Mucosa of stomach (tissue), 1 donor: ENCODE data around the gene SUPT6H.
A peak's percentile ranks its signal among the peaks of the same experiment; 100 is the strongest.
"Not testable (repeated sequence)": the region's sequence is repeated elsewhere in the genome, so short reads cannot be mapped to it uniquely, and the experiment has no call there.

ENCODE experiments used
- H3K27me3 ChIP-seq: one replicate; pipeline ENCODE4 v1.7.0; 2013; ENCODE audit warnings: mild to moderate bottlenecking, low read length; ENCODE audit not compliant: control insufficient read depth, insufficient read depth
- H3K36me3 ChIP-seq: one replicate; pipeline ENCODE4 v1.7.0; 2013; ENCODE audit warnings: low read length; ENCODE audit not compliant: control insufficient read depth, insufficient read depth
- H3K4me1 ChIP-seq: one replicate; pipeline ENCODE4 v1.7.0; 2013; ENCODE audit warnings: mild to moderate bottlenecking, low read length; ENCODE audit not compliant: control insufficient read depth, insufficient read depth
- H3K4me3 ChIP-seq: one replicate; pipeline ENCODE4 v1.7.0; 2013; ENCODE audit warnings: low read length
- H3K9ac ChIP-seq: one replicate; pipeline ENCODE4 v1.7.0; 2013; ENCODE audit warnings: mild to moderate bottlenecking, low read length, moderate library complexity
- H3K9me3 ChIP-seq: one replicate; pipeline ENCODE4 v1.7.0; 2013; ENCODE audit warnings: mild to moderate bottlenecking, low read length, moderate library complexity; ENCODE audit not compliant: control insufficient read depth
- donor health status: Pancreatic carcinoma.

Gene SUPT6H

GRCh38 chr17:28716740-28717577, 55.0 kb downstream of the SUPT6H start:
- Histone ChIP-seq H3K27me3 (peaks cover 7% of the 10 kb centered on the region), H3K4me1 (peaks cover 22% of the 10 kb centered on the region), H3K4me3 (no peak overlapping the region), H3K9me3 (no peaks in the 10 kb centered on the region), H3K9ac (peak overlapping the region; percentile 68), H3K36me3 (no peaks in the 10 kb centered on the region)

- Histone ChIP-seq H3K27me3 (peaks cover 7% of the 10 kb centered on the region), H3K9me3 (no peaks in the 10 kb centered on the region), H3K36me3 (peaks cover 6% of the 10 kb centered on the region), H3K9ac (peak within 1 kb of the TSS; percentile 68), H3K4me3 (no peak within 1 kb of the TSS), H3K4me1 (peaks cover 21% of the 10 kb centered on the region)
Observed at GRCh38 chr17:28717578-28718332, 55.8 kb downstream of the SUPT6H start, which contains the start of gene RAB34. Gene RAB34, minus strand, starts transcription at chr17:28717868. Its CDS starts 602 bp downstream, at chr17:28717266.

GRCh38 chr17:28718333-28719020, 56.5 kb downstream of the SUPT6H start:
- H3K4me1 ChIP-seq = peaks cover 27% of the 10 kb centered on the region
- peak overlapping the region; percentile 68 for H3K9ac ChIP-seq
- H3K9me3 ChIP-seq = no peaks in the 10 kb centered on the region
- H3K4me3 ChIP-seq = no peak overlapping the region
- peaks cover 11% of the 10 kb centered on the region for H3K36me3 ChIP-seq
- peaks cover 7% of the 10 kb centered on the region for H3K27me3 ChIP-seq

GRCh38 chr17:28719021-28719433, 57.0 kb downstream of the SUPT6H start:
- H3K9ac ChIP-seq = peak overlapping the region; percentile 85
- H3K4me1 ChIP-seq = peaks cover 29% of the 10 kb centered on the region

GRCh38 chr17:28720247-28720996, 58.4 kb downstream of the SUPT6H start:
- H3K4me3 ChIP-seq = peak overlapping the region; percentile 39
- peaks cover 11% of the 10 kb centered on the region for H3K36me3 ChIP-seq
- no peaks in the 10 kb centered on the region for H3K9me3 ChIP-seq
- peak overlapping the region; percentile 85 for H3K9ac ChIP-seq
- H3K27me3 ChIP-seq = peaks cover 7% of the 10 kb centered on the region
- H3K4me1 ChIP-seq = peaks cover 43% of the 10 kb centered on the region

More at GRCh38 chr17:28719021-28719433, 57.0 kb downstream of the SUPT6H start:
- H3K27me3 ChIP-seq = peaks cover 7% of the 10 kb centered on the region
- peak overlapping the region; percentile 6 for H3K4me3 ChIP-seq
- peaks cover 11% of the 10 kb centered on the region for H3K36me3 ChIP-seq
- H3K9me3 ChIP-seq = no peaks in the 10 kb centered on the region

GRCh38 chr17:28720997-28721329, 59.0 kb downstream of the SUPT6H start:
- Histone ChIP-seq H3K9ac (peak overlapping the region; percentile 85), H3K4me3 (peak overlapping the region; percentile 39), H3K4me1 (peaks cover 47% of the 10 kb centered on the region), H3K36me3 (peaks cover 11% of the 10 kb centered on the region)
- H3K9me3 ChIP-seq, H3K27me3 ChIP-seq: not testable (repeated sequence)

- H3K9me3 ChIP-seq = no peaks in the 10 kb centered on the region
- no peaks in the 10 kb centered on the region for H3K27me3 ChIP-seq
- peaks cover 11% of the 10 kb centered on the region for H3K36me3 ChIP-seq
- H3K4me1 ChIP-seq = peaks cover 52% of the 10 kb centered on the region
- H3K4me3 ChIP-seq = no peak overlapping the region
- H3K9ac ChIP-seq = peak overlapping the region; percentile 85
Observed at GRCh38 chr17:28722417-28723158, 60.6 kb downstream of the SUPT6H start.

- Histone ChIP-seq H3K27me3 (no peaks in the 10 kb centered on the region), H3K4me3 (no peak overlapping the region), H3K36me3 (peaks cover 11% of the 10 kb centered on the region), H3K9me3 (no peaks in the 10 kb centered on the region), H3K4me1 (peaks cover 53% of the 10 kb centered on the region), H3K9ac (no peak overlapping the region)
Observed at GRCh38 chr17:28723159-28723835, 61.3 kb downstream of the SUPT6H start.

GRCh38 chr17:28723836-28724499, 62.0 kb downstream of the SUPT6H start:
- Histone ChIP-seq H3K36me3 (peaks cover 11% of the 10 kb centered on the region), H3K4me1 (peaks cover 51% of the 10 kb centered on the region)
- not testable (repeated sequence) for H3K9ac ChIP-seq, H3K9me3 ChIP-seq, H3K27me3 ChIP-seq, H3K4me3 ChIP-seq

- Histone ChIP-seq H3K27me3 (no peaks in the 10 kb centered on the region), H3K4me1 (peaks cover 57% of the 10 kb centered on the region), H3K36me3 (peaks cover 11% of the 10 kb centered on the region), H3K9ac (peak overlapping the region; percentile 70), H3K9me3 (no peaks in the 10 kb centered on the region), H3K4me3 (no peak overlapping the region)
Observed at GRCh38 chr17:28724500-28725165, 62.6 kb downstream of the SUPT6H start.
